Measurements from ENCODE around the gene C16orf96. TPM values are rescaled to one million over a fixed set of nuclear protein-coding genes. Genes with fewer than 3 reads are reported as not detected.

Gene C16orf96
- total RNA-seq, 6 experiments from 2014 or later, result not detected

GRCh38 chr16:4633910-4634635 lies 77.9 kb downstream of the C16orf96 start:
- no peak for TF ChIP-seq CTCF (IDR thresholded peaks at IDR 0.05)
- Mint-ChIP-seq H3K9me3 (peaks cover 5% of the 10 kb centered on the region; the same call in 1 of the 2 replicates), H3K36me3 (ENCODE audit: low read depth) (peaks cover 8% of the 10 kb centered on the region), H3K27me3 (ENCODE audit: insufficient read depth) (no peaks in the 10 kb centered on the region), H3K4me1 (ENCODE audit: low read depth) (peaks cover 4% of the 10 kb centered on the region; the same call in 1 of the 2 replicates), H3K4me3 (no peak overlapping the region), H3K27ac (no peak overlapping the region)
- DNase-seq, result no peak

GRCh38 chr16:4634768-4635167 lies 78.6 kb downstream of the C16orf96 start:
- no peak for DNase-seq
- TF ChIP-seq CTCF (IDR thresholded peaks at IDR 0.05), result no peak
- H3K4me1 Mint-ChIP-seq (ENCODE audit: low read depth), result peaks cover 11% of the 10 kb centered on the region
- H3K27ac Mint-ChIP-seq, result no peak overlapping the region
- peaks cover 8% of the 10 kb centered on the region for H3K36me3 Mint-ChIP-seq (ENCODE audit: low read depth)
- no peaks in the 10 kb centered on the region for H3K27me3 Mint-ChIP-seq (ENCODE audit: insufficient read depth)
- no peak overlapping the region for H3K4me3 Mint-ChIP-seq
- H3K9me3 Mint-ChIP-seq, result peaks cover 5% of the 10 kb centered on the region; the same call in 1 of the 2 replicates

- H3K27ac Mint-ChIP-seq, result no peak overlapping the region
- TF ChIP-seq CTCF (IDR thresholded peaks at IDR 0.05), result no peak
- DNase-seq, result no peak
- H3K36me3 Mint-ChIP-seq (ENCODE audit: low read depth), result peaks cover 5% of the 10 kb centered on the region
- no peak overlapping the region for H3K4me3 Mint-ChIP-seq
- peaks cover 2% of the 10 kb centered on the region; the same call in 1 of the 2 replicates for H3K9me3 Mint-ChIP-seq
- peaks cover 1% of the 10 kb centered on the region; the same call in 1 of the 2 replicates for H3K27me3 Mint-ChIP-seq (ENCODE audit: insufficient read depth)
- peaks cover 22% of the 10 kb centered on the region for H3K4me1 Mint-ChIP-seq (ENCODE audit: low read depth)
Measured at GRCh38 chr16:4636196-4636595, 80.1 kb downstream of the C16orf96 start.

GRCh38 chr16:4637501-4638166 lies 81.5 kb downstream of the C16orf96 start:
- Mint-ChIP-seq H3K4me1 (ENCODE audit: low read depth) (peaks cover 23% of the 10 kb centered on the region), H3K9me3 (no peaks in the 10 kb centered on the region), H3K4me3 (no peak overlapping the region), H3K27ac (no peak overlapping the region), H3K27me3 (ENCODE audit: insufficient read depth) (peaks cover 2% of the 10 kb centered on the region; the same call in 1 of the 2 replicates), H3K36me3 (ENCODE audit: low read depth) (no peaks in the 10 kb centered on the region)
- no peak for TF ChIP-seq CTCF (IDR thresholded peaks at IDR 0.05)
- no peak for DNase-seq

GRCh38 chr16:4639899-4640509 lies 83.9 kb downstream of the C16orf96 start:
- peaks cover 23% of the 10 kb centered on the region for H3K4me1 Mint-ChIP-seq (ENCODE audit: low read depth)
- peak overlapping the region; percentile 58; the same call in 1 of the 2 replicates for H3K27ac Mint-ChIP-seq
- DNase-seq, result peak; percentile 55
- no peaks in the 10 kb centered on the region for H3K9me3 Mint-ChIP-seq
- no peaks in the 10 kb centered on the region for H3K36me3 Mint-ChIP-seq (ENCODE audit: low read depth)
- H3K27me3 Mint-ChIP-seq (ENCODE audit: insufficient read depth), result peaks cover 2% of the 10 kb centered on the region; the same call in 1 of the 2 replicates
- no peak overlapping the region for H3K4me3 Mint-ChIP-seq
- no peak for TF ChIP-seq CTCF (IDR thresholded peaks at IDR 0.05)

Measured in HFFc6 (cell line).